HG03378 (cell line): ENCODE data around the gene PHF2.
"Not testable (repeated sequence)": the region's sequence is repeated elsewhere in the genome, so short reads cannot be mapped to it uniquely, and the experiment has no call there.

ENCODE experiments used
- ATAC-seq: cut with Tn5 transposase; IDR thresholded peaks from one replicate; pipeline ENCODE4 v1.9.1; 2021; ENCODE audit warnings: mild to moderate bottlenecking, moderate library complexity; ENCODE audit not compliant: unreplicated experiment

Gene PHF2

DNA sequence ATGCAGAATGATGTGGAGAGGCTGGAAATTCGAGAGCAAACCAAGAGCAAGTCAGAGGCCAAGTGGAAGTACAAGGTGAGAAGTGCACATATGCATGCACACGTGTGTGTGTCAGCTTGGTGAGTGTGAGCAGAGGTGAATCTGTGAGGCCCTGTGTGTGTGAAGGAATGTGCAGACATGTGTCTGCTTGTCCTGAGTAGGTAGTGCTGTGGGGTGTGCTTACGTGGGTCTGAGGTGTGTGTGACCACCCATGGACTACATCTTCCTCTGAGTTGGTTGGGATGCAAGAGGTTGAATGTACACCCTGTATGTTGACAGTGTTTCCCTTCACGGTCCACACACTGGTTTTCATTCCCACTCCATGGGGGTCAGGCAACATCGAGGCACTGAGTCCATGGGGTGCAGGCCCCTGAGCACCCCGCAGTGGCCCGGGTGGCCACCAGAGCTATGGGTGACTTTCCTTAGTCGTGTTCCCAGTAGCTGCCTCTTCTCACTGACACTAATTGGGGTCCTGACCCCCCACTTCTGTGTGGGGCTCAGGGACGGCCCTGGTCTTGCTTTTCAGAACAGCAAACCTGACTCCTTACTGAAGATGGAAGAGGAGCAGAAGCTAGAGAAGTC, 86.7 kb downstream of the PHF2 start:
- ATAC-seq = no peak

DNA sequence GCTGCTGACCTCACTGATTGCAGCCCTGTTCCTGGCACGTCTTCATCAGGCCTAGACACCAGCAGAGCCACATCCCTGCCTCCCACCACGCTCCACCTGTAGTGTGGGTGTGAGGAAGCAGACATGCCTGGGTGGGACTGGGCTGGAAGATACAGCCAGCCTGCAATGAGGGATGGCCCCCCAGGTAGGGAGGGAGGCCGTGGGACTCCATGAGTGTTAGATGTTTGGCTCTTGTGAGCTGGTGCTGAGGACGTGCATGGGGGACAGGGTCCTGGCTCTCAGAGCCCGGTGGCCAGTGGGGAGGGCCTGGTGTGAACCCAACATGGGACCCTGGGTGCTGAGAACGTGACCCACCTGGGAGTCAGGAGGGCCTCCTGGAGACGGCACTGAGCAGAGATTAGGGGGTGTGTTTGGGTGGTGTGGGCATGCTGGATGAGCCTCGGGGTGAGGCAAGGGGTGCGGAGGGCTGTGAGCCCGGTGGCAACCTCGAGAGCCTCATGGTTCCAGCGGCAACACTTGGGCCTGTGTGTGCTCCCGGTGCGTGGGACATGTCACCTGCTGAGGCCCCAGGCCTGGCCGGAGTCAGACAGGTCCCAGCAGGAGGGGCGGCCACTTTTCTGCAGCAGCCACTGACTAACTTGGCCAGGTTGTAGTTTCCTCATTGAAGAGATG, 87.6 kb downstream of the PHF2 start:
- ATAC-seq = no peak

GRCh38 chr9:93664549-93665120, 88.3 kb downstream of the PHF2 start:
- no peak for ATAC-seq

- no peak for ATAC-seq
These were observed 88.8 kb downstream of the PHF2 start for GRCh38 chr9:93665128-93665636.

DNA sequence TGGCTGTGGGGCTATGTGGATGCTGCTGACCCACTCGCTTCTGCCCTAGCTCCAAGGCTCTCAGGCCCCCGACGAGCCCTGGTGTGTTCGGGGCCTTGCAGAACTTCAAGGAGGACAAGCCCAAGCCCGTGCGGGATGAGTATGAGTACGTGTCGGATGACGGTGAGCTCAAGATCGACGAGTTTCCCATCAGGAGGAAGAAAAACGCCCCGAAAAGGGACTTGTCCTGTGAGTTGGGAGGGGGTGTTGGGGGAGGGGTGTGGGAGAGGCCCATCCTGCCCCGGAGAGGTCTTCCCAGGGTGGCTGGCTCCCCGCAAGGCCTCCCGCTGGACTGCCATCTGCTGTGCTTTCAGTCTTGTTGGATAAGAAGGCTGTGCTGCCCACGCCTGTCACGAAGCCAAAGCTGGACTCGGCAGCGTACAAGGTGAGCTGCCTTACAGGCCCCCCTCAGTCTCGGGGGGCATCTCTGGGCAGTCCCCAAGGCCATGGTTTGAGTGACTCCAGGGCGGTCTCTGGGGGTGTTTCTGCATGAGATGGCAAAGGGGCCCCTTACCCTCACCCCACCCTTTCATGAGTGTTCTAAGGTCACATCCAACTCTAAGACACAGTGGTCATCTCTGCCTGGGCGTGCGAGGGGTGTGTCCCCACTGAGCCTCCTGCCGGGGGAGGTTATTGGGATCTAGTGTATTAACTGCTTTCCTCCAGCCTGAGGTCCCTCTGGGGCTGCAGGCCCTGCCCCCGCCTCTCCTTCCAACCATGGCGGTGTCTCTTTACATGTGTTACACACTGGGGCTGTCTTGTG, 89.5 kb downstream of the PHF2 start:
- no peak for ATAC-seq

GRCh38 chr9:93666439-93666784, 90.0 kb downstream of the PHF2 start:
- not testable (repeated sequence) for ATAC-seq

- no peak for ATAC-seq
These were observed 90.6 kb downstream of the PHF2 start for GRCh38 chr9:93667006-93667405.

GRCh38 chr9:93667627-93668026, 91.2 kb downstream of the PHF2 start:
- no peak for ATAC-seq

GRCh38 chr9:93668261-93668871, 92.0 kb downstream of the PHF2 start:
- ATAC-seq = no peak

DNA sequence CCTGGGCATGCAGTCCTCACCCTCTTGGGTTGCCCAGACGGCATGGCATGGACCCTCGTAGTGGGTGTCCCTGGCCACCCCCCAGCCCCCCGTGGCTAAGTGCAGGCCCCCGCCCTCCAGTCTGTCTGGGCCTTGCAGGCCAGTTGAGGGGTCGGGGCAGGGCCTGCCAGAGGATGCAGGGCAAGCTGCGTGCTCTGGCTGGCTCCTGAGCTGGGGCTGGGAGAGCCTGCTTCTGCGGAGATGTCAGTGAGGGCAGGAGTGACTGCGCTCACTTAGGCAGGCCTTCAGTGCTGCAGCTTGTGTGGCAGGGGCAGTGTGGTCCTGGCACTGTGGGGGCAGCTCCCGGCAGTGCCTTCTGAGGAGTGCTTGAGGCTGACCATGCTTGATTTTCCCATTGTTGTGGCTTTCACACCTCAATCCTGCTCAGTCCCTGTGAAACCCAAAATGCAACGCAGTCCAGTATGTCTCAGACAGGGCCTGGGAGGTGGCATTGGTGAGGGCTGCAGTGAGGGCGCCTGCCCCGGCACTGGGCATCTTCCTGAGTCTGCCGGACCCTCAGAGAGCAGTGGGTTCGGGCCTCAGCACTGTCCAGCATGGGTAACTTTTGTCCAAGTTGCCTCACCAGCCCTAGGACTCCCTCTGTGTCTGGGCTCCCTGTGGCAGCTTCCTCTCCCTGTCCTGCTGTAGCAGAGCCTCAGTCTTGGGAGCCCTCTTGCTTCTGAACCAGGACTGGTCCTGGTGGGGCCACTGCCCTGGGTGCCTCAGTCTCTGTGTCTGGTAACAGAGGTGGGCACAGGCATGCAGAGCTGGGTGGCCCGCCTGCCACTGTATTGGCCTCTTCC, 93.0 kb downstream of the PHF2 start:
- no peak for ATAC-seq

- ATAC-seq = no peak
These were observed 93.5 kb downstream of the PHF2 start for GRCh38 chr9:93669958-93670207.

DNA sequence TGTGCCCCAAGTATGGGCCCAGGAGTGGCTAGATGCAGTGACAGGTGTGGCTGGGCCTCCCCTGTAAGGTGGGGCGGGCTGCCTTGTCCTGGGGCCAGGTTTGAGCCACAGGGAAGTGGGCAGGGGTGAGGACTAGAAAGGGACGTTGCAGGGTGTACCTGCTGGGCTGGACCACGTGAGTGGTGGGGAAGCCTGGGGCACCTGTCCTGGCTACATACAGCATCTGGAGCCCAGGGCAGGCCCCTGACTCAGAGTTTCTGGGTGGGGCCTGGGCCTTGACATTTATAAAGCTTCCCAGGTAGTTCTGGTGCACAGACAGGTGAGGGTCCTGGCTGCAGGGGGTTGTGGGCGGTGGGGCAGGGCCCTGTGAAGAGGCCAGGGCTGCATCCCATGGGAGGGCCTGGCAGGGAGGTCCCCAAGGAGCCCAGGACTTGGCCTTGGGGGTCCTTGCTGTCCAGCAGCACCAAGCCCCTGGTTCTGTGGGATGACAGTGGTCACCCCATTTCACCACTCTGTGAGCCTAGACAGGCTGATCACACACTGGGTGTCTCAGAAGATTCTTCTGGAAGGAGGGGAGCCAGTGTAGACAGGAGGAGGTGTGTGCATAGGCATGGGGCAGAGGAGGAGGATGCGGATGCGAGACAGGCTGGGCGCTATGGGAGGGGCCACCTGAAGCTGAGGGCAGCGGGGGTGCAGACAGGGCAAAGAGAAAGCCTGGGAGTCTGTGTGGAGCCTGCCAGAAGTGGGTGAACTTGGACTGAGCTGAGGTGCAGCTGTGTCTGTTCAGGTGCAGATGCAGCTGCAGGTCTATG, 94.0 kb downstream of the PHF2 start:
- ATAC-seq = no peak

- ATAC-seq = no peak
These were observed 94.6 kb downstream of the PHF2 start for GRCh38 chr9:93671020-93671338.

DNA sequence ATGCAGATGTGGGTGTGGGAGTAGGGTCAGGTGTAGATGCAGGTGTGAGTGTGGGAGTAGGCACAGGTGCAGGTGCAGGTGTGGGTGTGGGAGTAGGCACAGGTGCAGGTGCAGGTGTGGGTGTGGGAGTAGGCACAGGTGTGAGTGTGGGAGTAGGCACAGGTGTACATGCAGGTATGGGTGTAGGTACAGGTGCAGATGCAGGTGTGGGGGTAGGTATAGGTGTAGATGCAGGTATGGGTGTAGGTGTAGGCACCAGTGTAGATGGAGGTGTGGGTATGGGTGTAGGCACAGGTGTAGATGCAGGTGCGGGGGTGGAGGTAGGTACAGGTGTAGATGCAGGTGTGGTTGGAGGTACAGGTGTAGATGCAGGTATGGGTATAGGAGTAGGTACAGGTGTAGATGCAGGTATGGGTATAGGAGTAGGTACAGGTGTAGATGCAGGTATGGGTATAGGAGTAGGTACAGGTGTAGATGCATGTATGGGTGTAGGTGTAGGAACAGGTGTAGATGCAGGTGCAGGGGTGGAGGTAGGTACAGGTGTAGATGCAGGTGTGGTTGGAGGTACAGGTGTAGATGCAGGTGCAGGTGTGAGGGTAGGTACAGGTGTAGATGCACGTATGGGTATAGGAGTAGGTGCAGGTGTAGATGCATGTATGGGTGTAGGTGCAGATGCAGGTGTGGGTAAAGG, 96.1 kb downstream of the PHF2 start:
- ATAC-seq = not testable (repeated sequence)

DNA sequence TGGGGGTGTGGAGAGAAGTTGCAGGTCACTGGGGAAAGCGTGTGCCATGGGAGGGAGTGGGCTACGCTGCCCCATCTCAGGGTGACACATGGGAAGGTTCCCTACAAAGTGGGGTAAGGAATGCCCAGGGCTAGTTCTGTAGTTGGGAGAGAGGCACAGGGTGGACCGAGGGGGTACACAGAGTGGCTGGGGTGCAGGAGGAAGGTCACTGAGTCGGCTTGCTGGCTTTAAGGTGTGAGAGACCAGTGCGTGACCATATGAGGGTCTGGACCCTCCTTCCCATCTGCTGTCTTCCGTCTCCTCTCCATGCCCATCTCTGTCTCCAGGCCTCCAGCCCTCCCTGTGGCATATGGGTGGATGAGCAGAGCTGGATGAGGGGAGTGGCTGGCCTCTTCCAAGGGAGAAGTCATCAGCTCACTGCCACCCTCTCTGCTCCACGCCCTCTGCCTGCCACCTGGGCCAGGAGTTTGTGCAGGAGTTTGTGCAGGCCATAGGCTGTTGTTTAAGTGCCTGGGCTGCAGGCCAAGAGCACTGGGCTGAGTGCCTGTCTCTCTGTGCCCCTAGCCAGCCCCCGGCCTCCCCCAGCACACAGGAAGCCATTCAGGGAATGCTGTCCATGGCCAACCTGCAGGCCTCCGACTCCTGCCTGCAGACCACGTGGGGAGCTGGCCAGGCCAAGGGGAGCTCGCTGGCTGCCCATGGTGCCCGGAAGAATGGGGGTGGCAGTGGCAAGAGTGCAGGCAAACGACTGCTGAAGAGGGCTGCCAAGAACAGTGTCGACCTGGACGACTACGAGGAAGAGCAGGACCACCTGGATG, 96.8 kb downstream of the PHF2 start:
- ATAC-seq = no peak

DNA sequence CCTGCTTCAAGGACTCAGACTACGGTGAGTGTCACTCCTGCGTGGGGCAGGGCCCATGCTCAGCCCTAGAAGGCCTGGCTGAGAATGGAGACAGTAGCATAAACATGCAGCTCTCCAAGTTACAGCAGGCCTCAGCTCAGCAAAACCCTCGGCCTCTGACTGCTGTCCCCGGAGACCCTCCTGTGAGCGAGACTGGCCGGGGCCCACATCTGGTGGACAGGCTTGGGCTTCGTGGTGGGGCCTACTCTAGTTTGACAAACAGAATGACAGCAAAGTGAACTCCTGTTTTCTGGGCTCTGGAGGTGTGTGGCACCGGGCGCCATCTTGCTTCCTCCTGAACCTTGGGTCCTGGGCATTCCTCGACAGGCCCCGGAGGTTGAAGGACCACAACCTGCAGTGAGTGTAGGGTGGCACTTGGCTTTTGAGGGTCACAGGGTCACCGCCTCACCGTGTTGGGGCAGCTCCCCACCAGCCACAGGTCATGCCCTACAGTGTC, 97.5 kb downstream of the PHF2 start:
- no peak for ATAC-seq

- ATAC-seq = no peak
These were observed 98.4 kb downstream of the PHF2 start for GRCh38 chr9:93674580-93675335.
